Measurements from ENCODE around the gene ENDOV.

The ENDOV gene

DNA sequence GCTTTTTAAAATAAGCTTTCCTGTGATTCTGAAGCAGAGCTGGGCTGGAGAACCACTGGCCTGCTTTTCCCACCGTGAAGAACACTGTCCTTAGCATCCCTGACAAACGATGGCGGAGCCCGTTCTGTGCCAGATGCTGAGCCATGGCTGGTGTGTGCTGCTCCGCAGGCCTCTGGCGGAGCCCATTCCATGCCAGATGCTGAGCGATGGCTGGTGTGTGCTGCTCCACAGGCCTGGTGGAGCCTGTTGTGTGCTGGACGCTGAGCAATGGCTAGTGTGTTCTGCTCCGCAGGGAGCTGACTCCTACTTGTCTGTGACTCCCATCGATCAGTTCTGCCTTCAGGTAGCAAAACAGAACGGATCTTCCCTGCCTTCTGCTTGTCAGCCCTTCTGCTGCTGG, 4.3 kb downstream of the ENDOV start:
- H3K4ac ChIP-seq (ENCODE audit: low read depth in 1 of 2, low read length in 2 of 2) = no peak overlapping the region
- no peak overlapping the region for H2AFZ ChIP-seq (ENCODE audit: low read depth, low read length)

GRCh38 chr17:80421381-80422090, 6.6 kb downstream of the ENDOV start:
- H2BK15ac ChIP-seq (ENCODE audit: low read depth, poor library complexity, severe bottlenecking) = no peak overlapping the region
- DNase-seq = no peak
- H3K9ac ChIP-seq (ENCODE audit: low read length) = no peak overlapping the region
- no peak overlapping the region for H3K27ac ChIP-seq (ENCODE audit: low read length, poor library complexity, severe bottlenecking)
- peak overlapping the region; percentile 18 for H4K91ac ChIP-seq (ENCODE audit: low read length)
- no peak overlapping the region for H2BK5ac ChIP-seq (ENCODE audit: low read depth, low read length, poor library complexity, severe bottlenecking)
- H2BK120ac ChIP-seq (ENCODE audit: low read depth, low read length) = no peak overlapping the region
- no peak overlapping the region for H3K23ac ChIP-seq (ENCODE audit: low read length in 2 of 2)
- no peak overlapping the region for H2AFZ ChIP-seq (ENCODE audit: low read depth, low read length)
- WGBS = 87% methylated on average over 16 of the region's 20 CpGs
- H3K4me2 ChIP-seq (ENCODE audit: low read length, poor library complexity, severe bottlenecking) = no peak overlapping the region
- H2AK5ac ChIP-seq (ENCODE audit: low read length, severe bottlenecking) = no peak overlapping the region
- H3K4me1 ChIP-seq (ENCODE audit: control insufficient read depth, insufficient read depth, low read depth, low read length) = peaks cover 9% of the 10 kb centered on the region
- H3K79me1 ChIP-seq (replicated peaks; ENCODE audit: low read length, poor library complexity, severe bottlenecking) = peaks cover 24% of the 10 kb centered on the region
- no peak overlapping the region for H3K4me3 ChIP-seq (ENCODE audit: insufficient read depth in 1 of 2, low read depth in 1 of 2, low read length in 2 of 2)
- H3K14ac ChIP-seq (ENCODE audit: low read length in 2 of 2) = no peak overlapping the region
- H3K36me3 ChIP-seq (ENCODE audit: control insufficient read depth in 1 of 2, insufficient read depth in 2 of 2, low read depth in 1 of 2, low read length in 2 of 2) = peaks cover 22 to 31% of the 10 kb centered on the region in 2 experiments
- no peak overlapping the region for H3K4ac ChIP-seq (ENCODE audit: low read depth in 1 of 2, low read length in 2 of 2)
- H2BK12ac ChIP-seq (ENCODE audit: low read length in 2 of 2) = no peak overlapping the region
- H4K8ac ChIP-seq (ENCODE audit: low read length) = no peak overlapping the region
- H3K18ac ChIP-seq (ENCODE audit: low read depth in 1 of 2, low read length in 2 of 2) = no peak overlapping the region
- peaks cover 0 to 8% of the 10 kb centered on the region in 2 experiments for H3K27me3 ChIP-seq (ENCODE audit: control insufficient read depth in 1 of 2, insufficient read depth in 1 of 2, low read length in 2 of 2)
- H3K9me3 ChIP-seq (ENCODE audit: control insufficient read depth, low read length) = no peaks in the 10 kb centered on the region

More for the DNA sequence above, 4.3 kb downstream of the ENDOV start:
- no peaks in the 10 kb centered on the region for H3K27me3 ChIP-seq (ENCODE audit: control insufficient read depth in 1 of 2, insufficient read depth in 1 of 2, low read length in 2 of 2)
- WGBS = 94% methylated on average over 11 of the region's 11 CpGs
- no peak overlapping the region for H3K9ac ChIP-seq (ENCODE audit: low read length)
- peaks cover 32% of the 10 kb centered on the region for H3K79me1 ChIP-seq (replicated peaks; ENCODE audit: low read length, poor library complexity, severe bottlenecking)
- H2BK120ac ChIP-seq (ENCODE audit: low read depth, low read length) = no peak overlapping the region
- no peak overlapping the region for H2AK5ac ChIP-seq (ENCODE audit: low read length, severe bottlenecking)
- no peak for DNase-seq
- no peak overlapping the region for H2BK5ac ChIP-seq (ENCODE audit: low read depth, low read length, poor library complexity, severe bottlenecking)
- no peak overlapping the region for H2BK15ac ChIP-seq (ENCODE audit: low read depth, poor library complexity, severe bottlenecking)
- no peak overlapping the region for H3K27ac ChIP-seq (ENCODE audit: low read length, poor library complexity, severe bottlenecking)
- no peak overlapping the region for H2BK12ac ChIP-seq (ENCODE audit: low read length in 2 of 2)
- no peak overlapping the region for H3K4me3 ChIP-seq (ENCODE audit: insufficient read depth in 1 of 2, low read depth in 1 of 2, low read length in 2 of 2)
- H3K23ac ChIP-seq (ENCODE audit: low read length in 2 of 2) = no peak overlapping the region
- no peak overlapping the region for H4K8ac ChIP-seq (ENCODE audit: low read length)
- H3K14ac ChIP-seq (ENCODE audit: low read length in 2 of 2) = no peak overlapping the region
- H3K9me3 ChIP-seq (ENCODE audit: control insufficient read depth, low read length) = no peaks in the 10 kb centered on the region
- H3K4me2 ChIP-seq (ENCODE audit: low read length, poor library complexity, severe bottlenecking) = no peak overlapping the region
- H3K18ac ChIP-seq (ENCODE audit: low read depth in 1 of 2, low read length in 2 of 2) = no peak overlapping the region
- H3K36me3 ChIP-seq (ENCODE audit: control insufficient read depth in 1 of 2, insufficient read depth in 2 of 2, low read depth in 1 of 2, low read length in 2 of 2) = peaks cover 22 to 31% of the 10 kb centered on the region in 2 experiments
- H3K4me1 ChIP-seq (ENCODE audit: control insufficient read depth, insufficient read depth, low read depth, low read length) = peaks cover 10% of the 10 kb centered on the region
- no peak overlapping the region for H4K91ac ChIP-seq (ENCODE audit: low read length)

GRCh38 chr17:80422276-80422675, 7.3 kb downstream of the ENDOV start:
- WGBS = 93% methylated on average over 18 of the region's 18 CpGs

DNA sequence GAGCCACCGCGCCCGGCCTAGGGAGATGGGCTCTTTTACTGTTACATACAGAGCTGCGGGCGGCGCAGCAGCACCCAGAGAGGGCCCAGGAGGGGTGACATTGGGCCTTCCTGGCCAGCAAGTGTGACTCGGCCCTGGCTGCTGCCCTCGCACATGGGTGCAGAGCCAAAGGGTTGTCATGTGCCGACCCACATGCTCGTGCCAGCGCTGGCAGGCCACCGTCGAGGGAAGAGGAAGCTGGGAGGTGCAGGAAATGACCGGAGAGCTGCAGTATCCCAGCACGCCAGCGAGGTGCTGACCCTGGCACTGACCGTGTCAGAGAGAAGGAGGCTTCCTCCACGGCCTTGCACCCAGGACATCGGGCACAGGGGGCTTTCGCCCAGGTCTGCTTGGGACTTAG, 8.0 kb downstream of the ENDOV start:
- H3K18ac ChIP-seq (ENCODE audit: low read depth in 1 of 2, low read length in 2 of 2) = no peak overlapping the region
- no peak overlapping the region for H4K8ac ChIP-seq (ENCODE audit: low read length)
- H4K91ac ChIP-seq (ENCODE audit: low read length) = no peak overlapping the region
- no peak overlapping the region for H3K9ac ChIP-seq (ENCODE audit: low read length)
- no peak overlapping the region for H2BK12ac ChIP-seq (ENCODE audit: low read length in 2 of 2)
- peaks cover 8% of the 10 kb centered on the region for H3K4me1 ChIP-seq (ENCODE audit: control insufficient read depth, insufficient read depth, low read depth, low read length)
- no peak overlapping the region for H3K23ac ChIP-seq (ENCODE audit: low read length in 2 of 2)
- 89% methylated on average over 20 of the region's 20 CpGs for WGBS
- H3K14ac ChIP-seq (ENCODE audit: low read length in 2 of 2) = peak overlapping the region in 1 of 2 experiments; percentile 36
- no peaks in the 10 kb centered on the region for H3K9me3 ChIP-seq (ENCODE audit: control insufficient read depth, low read length)
- no peak overlapping the region for H2AFZ ChIP-seq (ENCODE audit: low read depth, low read length)
- H3K4me3 ChIP-seq (ENCODE audit: insufficient read depth in 1 of 2, low read depth in 1 of 2, low read length in 2 of 2) = no peak overlapping the region
- no peak overlapping the region for H3K4ac ChIP-seq (ENCODE audit: low read depth in 1 of 2, low read length in 2 of 2)
- H2BK5ac ChIP-seq (ENCODE audit: low read depth, low read length, poor library complexity, severe bottlenecking) = no peak overlapping the region
- no peak overlapping the region for H2AK5ac ChIP-seq (ENCODE audit: low read length, severe bottlenecking)
- peaks cover 11% of the 10 kb centered on the region for H3K79me1 ChIP-seq (replicated peaks; ENCODE audit: low read length, poor library complexity, severe bottlenecking)
- H3K27me3 ChIP-seq (ENCODE audit: control insufficient read depth in 1 of 2, insufficient read depth in 1 of 2, low read length in 2 of 2) = peaks cover 0 to 8% of the 10 kb centered on the region in 2 experiments
- H2BK120ac ChIP-seq (ENCODE audit: low read depth, low read length) = no peak overlapping the region
- no peak overlapping the region for H2BK15ac ChIP-seq (ENCODE audit: low read depth, poor library complexity, severe bottlenecking)
- H3K36me3 ChIP-seq (ENCODE audit: control insufficient read depth in 1 of 2, insufficient read depth in 2 of 2, low read depth in 1 of 2, low read length in 2 of 2) = peaks cover 16 to 26% of the 10 kb centered on the region in 2 experiments
- no peak overlapping the region for H3K27ac ChIP-seq (ENCODE audit: low read length, poor library complexity, severe bottlenecking)
- no peak for DNase-seq
- H3K4me2 ChIP-seq (ENCODE audit: low read length, poor library complexity, severe bottlenecking) = no peak overlapping the region

More at GRCh38 chr17:80422276-80422675, 7.3 kb downstream of the ENDOV start:
- Histone ChIP-seq H4K91ac (ENCODE audit: low read length) (no peak overlapping the region), H3K27me3 (ENCODE audit: control insufficient read depth in 1 of 2, insufficient read depth in 1 of 2, low read length in 2 of 2) (peaks cover 0 to 8% of the 10 kb centered on the region in 2 experiments), H3K23ac (ENCODE audit: low read length in 2 of 2) (peak overlapping the region in 1 of 2 experiments; percentile 18), H3K4me2 (ENCODE audit: low read length, poor library complexity, severe bottlenecking) (no peak overlapping the region), H2AK5ac (ENCODE audit: low read length, severe bottlenecking) (no peak overlapping the region), H3K18ac (ENCODE audit: low read depth in 1 of 2, low read length in 2 of 2) (no peak overlapping the region), H3K9me3 (ENCODE audit: control insufficient read depth, low read length) (no peaks in the 10 kb centered on the region), H3K4ac (ENCODE audit: low read depth in 1 of 2, low read length in 2 of 2) (no peak overlapping the region), H3K4me3 (ENCODE audit: insufficient read depth in 1 of 2, low read depth in 1 of 2, low read length in 2 of 2) (no peak overlapping the region), H2AFZ (ENCODE audit: low read depth, low read length) (no peak overlapping the region), H2BK5ac (ENCODE audit: low read depth, low read length, poor library complexity, severe bottlenecking) (no peak overlapping the region), H3K36me3 (ENCODE audit: control insufficient read depth in 1 of 2, insufficient read depth in 2 of 2, low read depth in 1 of 2, low read length in 2 of 2) (peaks cover 19 to 27% of the 10 kb centered on the region in 2 experiments), H3K27ac (ENCODE audit: low read length, poor library complexity, severe bottlenecking) (no peak overlapping the region), H2BK120ac (ENCODE audit: low read depth, low read length) (no peak overlapping the region), H3K14ac (ENCODE audit: low read length in 2 of 2) (no peak overlapping the region), H3K9ac (ENCODE audit: low read length) (no peak overlapping the region), H2BK12ac (ENCODE audit: low read length in 2 of 2) (no peak overlapping the region), H4K8ac (ENCODE audit: low read length) (no peak overlapping the region), H3K79me1 (replicated peaks; ENCODE audit: low read length, poor library complexity, severe bottlenecking) (peaks cover 18% of the 10 kb centered on the region), H3K4me1 (ENCODE audit: control insufficient read depth, insufficient read depth, low read depth, low read length) (peaks cover 8% of the 10 kb centered on the region), H2BK15ac (ENCODE audit: low read depth, poor library complexity, severe bottlenecking) (no peak overlapping the region)
- no peak for DNase-seq
